ENCODE results near the gene PPP1R13B.
A peak's percentile ranks its signal among the peaks of the same experiment; 100 is the strongest.

PPP1R13B gene

DNA sequence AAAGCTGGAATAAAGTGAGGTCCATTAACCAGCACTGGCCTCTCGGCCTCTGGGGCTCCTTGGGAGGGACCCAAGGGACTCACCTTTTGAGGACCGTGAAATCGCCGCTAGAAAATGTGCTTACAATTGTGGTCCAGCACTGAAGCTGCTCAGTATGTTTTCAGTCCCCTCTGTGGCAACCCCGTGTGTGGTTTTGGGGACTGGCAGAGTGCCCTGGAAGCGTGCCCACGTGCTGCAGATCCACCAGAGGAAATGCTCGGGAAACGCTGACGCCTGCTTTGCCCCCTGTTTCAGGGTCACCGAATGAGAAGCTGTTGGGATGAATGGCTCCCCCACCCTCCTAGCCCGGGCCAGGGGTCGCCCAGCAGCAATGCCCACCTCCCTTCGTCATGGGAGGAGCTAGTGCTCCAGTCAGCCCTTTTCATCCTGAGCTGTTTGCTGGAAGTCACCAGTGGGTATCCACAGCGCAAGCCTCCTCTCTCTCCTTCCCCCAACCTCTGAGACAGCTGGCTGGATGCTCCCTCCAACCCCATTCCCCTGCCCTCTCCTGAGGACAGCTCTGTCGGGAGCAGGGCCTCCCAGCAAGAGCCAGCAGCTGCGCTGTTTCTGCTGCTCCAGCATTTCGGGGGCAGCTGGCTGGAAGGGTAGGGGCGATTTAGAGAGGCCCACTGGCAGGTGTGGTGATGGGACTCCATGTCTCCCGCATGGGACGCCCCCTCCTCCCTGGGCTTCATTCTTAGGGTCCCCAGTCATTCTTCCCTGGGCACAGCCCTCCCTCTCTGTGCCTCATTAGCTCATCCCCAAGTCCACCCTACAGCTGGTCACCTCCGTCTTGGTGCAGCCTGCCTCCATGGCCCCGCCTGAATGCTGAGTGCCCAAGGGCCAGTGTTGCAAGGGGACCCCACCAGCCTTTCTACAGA lies 33.2 kb upstream of the PPP1R13B start:
- DNase-seq = peak; percentile 15

DNA sequence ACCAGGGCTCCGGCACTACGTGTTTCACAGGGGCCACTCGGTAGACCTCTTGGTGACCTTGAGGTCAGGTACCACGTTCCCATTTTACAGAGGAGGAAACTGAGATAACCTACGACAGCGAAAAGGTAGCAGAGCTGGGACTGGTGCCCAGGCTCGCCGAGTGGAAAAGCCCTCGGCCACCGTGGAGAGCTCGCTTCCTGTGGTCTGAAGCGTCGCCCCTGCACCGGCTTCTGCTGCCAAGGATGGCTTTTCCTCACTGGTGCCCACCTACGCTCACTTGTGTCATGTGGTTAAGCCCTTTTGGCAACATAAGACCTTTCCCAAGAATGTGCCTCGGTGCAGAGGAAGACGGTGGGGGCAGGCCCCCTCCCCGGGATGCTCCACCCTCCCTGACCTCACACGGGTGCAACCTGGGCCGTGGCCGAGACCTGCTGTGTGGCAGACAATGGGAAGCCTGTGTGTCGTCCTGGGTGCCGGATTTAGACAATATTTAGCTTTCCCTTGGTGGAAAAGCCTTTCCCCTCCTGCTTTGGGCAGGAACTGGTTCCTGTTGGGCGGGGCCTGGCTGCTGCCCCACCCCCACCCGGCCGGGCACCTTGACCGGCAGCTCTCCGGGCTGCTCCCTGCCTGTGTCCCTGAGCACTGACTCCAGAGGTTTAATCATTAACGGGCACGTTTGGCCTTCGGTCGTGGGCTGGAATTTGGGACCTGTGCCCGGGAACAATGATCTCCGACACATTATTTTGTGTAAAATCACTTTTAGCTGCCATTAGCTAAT lies 32.4 kb upstream of the PPP1R13B start:
- DNase-seq = no peak

DNA sequence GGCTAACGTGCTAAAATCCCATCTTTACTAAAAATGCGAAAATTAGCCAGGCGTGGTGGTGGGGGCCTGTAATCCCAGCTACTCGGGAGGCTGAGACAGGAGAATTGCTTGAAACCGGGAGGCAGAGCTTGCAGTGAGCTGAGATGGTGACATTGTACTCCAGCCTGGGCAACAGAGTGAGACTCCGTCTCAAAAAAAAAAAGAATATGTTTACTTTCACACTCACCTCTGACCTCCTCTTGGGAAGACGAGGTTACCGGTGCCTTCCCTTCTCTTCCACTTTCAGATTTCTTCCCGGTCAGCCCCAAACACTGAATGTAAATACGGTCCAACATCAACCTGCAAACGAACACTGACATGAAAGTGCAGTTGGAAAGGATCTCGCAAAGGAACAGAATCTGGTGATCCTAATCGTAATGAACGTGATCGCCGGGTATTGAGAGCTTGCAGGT lies 31.8 kb upstream of the PPP1R13B start:
- no peak for DNase-seq

DNA sequence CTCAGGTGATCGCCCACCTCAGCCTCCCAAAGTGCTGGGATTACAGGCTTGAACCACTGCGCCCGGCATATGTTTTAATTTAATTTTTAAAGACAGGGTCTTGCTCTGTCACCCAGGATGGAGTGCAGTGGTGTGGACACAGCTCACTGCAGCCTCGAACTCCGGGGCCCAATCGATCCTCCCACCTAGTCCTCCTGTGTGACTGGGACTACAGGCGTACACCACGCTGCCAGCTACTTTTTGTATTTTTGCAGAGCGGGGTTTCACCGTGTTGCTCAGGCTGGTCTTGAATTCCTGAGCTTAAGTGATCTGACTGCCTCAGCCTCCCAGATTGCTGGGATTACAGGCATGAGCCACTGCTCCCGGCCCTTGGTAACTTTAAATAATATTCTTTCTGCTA lies 30.8 kb upstream of the PPP1R13B start:
- DNase-seq = no peak

DNA sequence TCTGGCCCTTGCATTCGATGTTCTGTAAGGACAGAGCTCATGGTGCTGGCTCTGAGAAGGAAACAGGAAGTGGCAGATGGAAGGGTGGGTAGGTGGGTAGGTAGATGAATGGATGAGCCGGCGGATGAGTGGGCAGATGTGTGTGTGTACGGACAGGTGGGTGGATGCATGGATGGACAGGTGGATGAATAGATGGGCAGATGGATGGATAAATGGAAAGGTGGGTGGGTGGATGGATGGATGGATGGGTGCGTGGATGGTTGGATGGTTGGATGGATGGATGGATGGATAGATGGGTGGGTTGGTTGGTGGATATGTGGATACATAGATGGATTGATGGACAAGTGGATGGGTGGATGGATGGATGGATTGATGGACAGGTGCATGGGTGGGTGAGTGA lies 27.6 kb upstream of the PPP1R13B start:
- no peak for DNase-seq

DNA sequence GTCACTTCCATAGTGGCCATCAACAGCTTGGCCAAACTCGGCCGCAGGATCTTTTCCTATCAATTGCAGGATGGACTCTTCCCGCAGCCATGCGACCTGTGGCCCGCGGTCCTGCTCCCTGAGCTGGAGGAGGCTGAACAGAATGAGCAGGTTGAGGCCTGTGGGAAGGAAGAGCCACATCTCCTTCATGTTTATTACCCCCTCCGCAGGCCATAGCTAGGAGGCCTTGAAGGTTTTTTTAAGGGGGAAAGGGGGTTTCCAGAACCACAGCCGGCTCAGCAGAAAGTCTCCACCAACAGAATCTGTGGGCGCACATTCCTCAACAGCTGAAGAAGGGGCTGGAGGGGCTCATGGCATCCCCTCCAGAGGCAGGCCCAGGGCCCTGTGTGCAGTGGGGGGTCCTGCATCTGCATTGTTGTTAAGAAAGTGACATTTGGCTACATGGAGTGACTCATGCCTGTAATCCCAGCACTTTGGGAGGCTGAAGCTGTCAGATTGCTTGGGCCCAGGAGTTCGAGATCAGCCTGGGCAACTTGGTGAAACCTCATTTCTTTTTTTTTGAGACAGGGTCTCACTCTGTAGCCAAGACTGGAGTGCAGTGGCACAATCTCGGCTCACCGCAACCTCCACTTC lies 25.2 kb upstream of the PPP1R13B start:
- DNase-seq = no peak

DNA sequence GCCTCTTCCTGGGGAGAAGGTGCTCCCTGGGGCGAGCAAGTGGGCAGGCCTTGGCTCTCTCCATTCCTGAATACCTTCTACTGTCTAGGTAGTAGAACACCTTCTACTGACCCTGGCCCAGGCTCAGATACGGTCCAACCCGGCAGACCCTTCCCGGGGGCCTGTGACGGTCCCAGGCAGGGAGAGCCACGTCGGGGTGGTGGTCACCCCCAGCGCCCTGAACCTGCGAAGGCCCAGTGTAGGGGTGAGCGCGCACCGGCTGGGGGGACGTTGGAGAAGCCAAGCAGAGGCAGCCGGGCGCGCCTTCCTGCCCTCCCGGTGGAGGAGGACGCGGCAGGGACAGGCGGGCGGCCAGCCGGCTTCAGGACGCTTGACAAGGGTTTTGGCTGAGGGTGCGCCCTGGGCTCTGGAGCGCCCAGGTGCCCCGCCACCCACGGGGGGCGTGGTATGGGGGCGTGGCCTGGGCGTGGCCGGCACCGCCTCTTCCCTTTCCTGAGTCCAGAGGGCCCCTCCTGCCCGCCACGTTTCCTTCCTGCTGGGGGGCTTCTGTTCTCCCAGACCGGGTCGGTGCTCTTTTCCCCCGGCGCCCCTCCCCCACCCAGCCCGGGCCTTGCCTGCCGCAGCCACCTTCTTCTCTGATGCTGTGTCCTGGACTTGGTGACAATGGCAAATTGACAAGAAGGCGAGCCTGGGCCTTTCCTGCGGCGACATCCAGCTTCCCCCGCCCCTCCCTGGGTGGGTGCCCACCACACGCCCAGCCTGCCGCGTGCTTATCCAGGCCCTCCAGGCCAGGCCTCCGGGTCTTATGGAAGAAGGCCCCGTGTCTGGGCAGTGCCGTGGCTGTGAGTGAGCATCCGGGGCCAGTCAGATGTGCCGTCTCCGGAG lies 24.5 kb upstream of the PPP1R13B start:
- peak; percentile 62 for DNase-seq

DNA sequence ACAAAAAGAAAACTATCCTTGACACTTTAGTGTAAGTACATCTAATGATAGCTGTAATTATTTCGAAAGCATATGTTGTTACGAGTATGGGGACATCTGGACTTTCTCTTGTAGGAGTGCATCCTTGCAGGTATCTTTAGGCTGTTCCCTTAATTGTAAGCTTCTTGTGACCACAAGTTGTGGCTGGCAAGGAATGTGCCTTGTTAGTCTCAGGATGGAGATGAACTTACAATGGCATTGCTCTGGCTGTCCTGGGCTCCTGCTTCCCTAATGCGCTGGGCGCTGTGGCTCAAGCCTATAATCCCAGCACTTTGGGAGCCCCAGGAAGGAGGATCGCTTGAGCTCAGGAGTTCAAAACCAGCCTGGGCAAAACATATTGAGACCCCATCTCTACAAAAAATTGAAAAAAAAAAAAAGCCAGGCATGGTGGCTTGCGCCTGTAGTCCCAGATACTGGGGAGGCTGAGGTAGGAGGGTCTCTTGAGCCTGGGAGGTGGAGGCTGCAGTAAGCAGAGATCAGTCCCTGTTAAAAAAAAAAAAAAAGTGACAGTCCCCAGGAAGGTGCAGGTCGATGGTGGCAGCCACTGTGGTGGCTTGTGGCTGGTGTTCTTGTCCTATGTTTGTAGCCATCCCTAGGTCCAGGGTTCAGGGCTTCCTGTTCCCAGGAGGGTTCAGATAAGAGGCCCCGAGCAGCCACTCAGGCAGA lies 23.7 kb upstream of the PPP1R13B start:
- DNase-seq = no peak

DNA sequence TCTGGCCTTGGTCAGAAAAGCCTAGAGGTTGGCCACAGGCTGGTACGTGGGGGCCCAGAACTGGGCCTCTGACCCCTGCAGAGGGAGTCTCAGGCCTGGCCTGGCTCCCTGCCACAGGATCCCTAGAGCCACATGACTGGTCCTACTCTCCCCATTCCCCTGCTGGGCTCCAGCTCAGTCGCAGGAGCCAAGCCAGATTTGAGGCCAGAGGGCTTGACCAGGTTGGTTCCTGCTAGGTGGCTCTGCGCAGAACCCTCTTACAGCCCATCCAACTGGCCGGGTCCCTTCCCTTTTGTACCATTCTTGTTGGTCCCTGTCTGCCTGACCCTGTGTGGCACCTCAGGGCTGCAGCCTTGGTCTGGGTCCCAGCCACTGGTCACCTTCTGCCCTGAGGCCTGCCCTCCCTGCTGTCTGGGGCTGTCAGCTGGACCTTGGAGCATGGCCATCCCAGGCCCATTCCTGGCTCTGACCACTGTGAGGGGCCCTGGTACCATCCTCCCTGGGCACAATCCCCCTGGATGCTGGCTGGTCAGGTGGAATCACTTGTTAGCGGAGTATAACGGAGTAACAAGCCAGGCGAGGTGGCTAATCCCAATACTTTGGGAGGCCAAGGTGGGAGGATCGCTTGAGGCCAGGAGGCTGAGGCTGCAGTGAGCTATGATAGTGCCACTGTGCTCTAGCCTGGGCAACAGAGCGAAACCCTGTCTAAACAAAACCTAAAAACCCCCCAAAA lies 22.9 kb upstream of the PPP1R13B start:
- no peak for DNase-seq

DNA sequence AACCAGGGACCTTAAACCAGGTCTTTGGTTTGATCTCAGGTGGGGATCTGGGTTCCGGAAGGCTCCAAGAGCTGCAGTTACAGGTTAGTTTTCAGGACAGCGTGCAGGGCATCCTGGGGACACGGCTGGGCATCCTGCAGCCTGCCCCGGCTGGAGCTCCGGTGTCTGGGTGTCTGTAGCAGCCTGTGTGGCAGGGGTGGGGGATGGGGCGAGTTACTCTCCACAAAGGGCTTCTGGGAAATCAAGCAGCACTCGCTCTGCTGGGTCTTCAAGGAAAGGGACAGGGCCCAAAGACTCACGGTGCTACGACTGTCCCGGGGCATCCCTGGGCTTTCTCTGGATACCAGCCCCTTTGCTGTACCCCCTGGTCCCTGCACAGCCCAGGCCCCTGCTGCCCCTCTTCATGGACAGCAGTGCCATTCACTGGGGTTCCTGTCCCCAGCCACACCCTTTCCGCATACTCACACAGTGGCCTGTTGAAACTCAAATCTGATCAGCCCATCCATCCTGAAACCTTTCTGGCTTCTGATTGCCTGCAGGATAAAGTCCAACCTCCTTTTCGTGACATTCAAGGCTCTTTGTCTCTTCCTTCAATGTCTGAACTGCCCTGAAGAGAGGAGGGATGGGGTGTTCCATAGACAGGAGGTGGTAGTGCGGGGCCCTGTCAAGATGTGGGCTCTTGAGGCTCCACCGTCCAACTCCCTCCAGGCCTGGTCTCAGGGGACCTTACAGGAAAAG lies 22.2 kb upstream of the PPP1R13B start:
- DNase-seq = no peak

DNA sequence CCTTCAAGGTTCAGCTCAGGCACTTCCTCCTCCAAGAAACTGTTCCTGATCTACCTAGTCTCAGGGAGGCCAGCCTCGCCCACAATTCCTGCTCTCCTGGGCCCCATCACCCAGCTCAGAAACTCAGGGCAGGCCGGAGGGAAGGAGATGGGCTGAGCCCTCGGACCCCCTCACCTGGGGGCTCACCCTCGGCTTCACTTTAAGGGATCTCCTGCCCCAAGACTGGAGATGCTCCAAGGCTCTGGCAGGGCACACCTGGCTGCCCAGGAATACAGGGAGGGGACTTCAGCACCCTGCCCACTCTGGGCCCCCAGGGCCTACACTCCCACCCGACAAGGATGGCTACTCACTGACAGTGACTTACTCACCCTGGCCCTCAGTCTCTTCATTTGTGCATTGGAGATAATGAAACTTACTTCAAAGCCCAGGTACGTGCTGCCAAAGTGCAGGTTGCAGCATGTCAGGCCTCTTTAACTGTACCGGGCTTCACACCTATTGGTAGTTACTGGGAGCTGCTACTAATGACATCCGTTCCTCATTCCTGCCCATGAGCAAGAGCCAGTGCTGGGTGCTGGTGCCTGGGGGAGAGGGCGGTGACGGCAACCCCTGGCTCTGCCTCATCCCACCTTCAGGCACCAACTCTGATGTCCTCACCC lies 21.0 kb upstream of the PPP1R13B start:
- no peak for DNase-seq

DNA sequence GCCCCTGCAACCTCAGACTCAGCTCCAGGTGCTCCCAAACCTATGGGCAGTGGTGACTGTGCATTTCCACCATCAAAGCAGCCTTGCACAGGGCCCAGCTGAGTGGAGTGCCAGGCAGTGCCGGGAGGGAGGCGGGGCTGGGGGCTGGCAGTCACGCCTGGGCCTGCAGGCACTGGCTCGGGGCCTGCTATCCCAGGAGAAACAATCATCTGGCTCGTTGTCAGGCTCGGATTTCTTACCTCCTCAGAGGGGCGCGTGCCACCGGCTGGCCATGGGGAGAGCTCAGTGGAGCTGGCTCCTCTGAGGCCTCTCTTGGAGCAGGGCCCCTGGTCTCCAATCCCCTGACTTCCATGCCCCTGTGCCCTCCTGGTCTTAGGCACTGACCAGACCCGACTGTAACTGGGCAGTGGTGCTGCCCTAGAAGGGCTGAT lies 20.2 kb upstream of the PPP1R13B start:
- DNase-seq = no peak

DNA sequence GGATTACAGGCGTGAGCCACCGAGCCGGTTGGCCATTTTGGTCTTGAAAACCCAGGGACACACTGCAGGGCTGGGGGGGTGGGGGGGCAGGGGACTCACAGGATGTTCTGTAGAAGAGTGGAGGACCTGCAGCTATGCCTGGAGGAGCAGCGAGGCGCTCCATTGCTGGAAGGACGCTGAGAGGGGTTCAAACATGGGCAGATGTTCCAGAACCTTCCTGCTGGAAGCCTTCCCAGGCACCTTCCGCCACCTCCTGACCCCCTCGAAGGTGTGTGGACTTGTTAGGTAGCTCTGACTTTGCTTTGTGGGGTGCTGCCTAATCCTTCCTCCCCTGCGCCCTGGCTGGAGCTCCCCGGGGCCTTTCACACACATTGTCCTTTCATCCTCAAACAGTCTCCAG lies 19.6 kb upstream of the PPP1R13B start:
- no peak for DNase-seq

DNA sequence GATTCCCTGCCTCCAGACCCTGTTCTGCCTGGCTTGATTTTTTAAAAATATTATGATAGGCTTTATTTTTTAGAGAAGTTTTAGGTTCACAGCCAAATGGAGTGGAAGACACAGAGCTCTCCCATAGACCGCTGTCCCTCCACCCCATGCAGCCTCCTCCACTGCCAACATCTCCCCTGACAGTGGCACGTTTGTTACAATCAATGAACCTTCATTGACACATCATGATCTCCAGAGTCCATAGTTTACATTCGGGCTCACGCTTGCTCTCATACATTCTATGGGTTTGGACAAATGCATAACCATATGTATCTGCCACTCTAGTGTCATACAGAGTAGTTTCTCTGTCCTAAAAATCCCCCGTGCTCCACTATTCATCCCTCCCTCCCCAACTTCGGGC lies 15.9 kb upstream of the PPP1R13B start:
- DNase-seq = no peak

DNA sequence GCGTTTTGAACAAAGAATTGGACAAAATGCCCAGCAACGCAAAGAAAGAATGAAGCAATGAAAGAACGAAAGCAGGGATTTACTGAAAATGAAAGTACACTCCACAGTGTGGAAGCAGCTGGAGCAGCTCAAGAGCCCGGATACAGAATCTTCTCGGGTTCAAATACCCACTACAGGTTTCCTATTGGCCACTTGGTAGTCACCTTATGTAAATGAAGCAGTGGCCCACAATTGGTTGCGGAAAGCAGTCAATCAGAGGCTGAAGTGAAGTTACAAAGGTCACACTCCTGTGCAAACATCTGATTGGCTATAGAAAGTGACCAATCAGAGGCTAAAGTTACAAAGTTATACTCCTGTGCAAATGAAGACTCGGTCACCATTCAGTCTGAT lies 15.0 kb upstream of the PPP1R13B start:
- DNase-seq = no peak

DNA sequence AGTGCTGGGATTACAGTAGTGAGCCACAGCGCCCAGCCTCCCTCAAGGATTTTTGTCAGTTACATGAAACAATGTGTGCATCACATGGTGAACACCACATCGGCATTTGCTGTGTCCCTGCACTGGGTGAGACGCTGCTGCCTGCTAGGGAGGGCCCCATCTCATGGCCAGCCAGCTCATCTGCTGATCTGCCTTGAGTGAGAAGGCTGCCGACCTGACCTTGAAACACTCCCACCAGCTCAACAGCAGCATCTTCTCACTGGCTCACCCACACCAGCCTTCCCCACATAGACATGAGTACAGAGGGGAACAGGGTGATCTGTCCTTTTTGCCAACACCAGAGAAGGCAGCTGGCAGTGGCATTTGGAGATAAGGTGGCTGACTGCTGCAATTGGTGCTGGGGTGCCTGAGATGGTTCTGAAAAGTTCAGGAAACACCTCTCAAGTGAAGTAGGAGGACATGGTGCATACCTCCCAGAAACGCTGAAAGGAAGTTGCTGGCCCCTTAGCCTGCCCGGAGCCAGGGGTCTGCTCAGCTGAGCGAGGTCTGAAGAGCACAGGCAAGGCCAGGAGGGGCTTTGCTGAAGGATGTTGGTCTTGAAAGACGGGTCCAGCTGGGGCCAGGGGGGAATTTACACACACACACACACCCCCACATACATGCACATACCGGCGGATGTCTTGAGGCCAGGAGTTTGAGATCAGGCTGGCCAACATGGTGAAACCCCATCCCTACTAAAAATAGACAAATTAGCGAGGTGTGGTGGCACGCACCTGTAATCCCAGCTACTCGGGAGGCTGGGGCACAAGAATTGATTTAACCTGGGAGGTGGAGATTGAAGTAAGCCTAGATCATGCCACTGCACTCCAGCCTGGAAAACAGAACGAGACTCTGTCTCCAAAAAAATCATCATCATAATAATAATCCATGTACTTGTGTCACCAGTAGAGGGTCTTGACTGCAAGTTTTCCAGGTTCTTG lies 14.3 kb upstream of the PPP1R13B start:
- DNase-seq = no peak

DNA sequence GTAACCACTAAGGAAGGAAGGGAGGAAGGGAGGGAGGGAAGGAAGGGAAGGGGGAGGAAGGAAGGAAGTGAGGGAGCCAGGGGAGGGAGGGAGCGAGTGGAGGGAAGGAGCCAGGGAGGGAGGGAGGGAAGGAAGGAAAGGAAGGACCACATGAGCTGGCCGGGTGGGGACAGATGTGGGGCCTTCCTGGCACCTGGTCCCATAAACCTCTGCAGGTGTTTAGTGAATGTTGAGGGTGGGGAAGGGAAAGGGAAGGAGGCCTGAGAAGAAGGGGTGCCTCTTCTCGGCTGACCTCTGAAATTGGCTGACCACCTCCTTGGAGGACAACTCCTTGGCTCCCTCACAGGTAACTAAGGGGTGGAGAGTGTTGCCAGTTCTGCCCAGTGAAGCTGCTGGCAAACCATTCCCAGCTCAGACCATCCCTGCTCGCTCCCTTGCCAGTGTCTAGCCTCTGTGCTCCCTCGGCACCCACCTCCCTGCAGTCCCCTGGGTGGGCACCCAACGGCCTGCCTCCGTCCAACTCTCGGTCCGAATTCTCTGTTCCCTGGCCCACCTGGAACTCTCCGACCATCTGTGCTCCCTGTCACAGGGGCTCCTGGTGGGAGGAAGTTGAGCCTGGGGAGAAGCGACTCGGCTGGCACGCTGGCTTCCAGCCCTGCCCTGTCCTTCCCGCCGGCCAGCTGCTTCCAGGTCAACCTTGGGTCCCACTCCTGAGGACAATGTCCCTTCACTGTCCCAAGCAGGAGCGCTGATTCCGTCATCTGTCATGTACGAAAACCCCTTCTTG lies 12.2 kb upstream of the PPP1R13B start:
- DNase-seq = no peak
